ENCODE data around the gene CDC7.

GRCh38 chr1:91501971-91502671 lies 1.5 kb downstream of the CDC7 start:
- TF ChIP-seq FOXM1 (IDR thresholded peaks at IDR 0.05; ENCODE audit: borderline replicate concordance) (no peak), SP1 (IDR thresholded peaks at IDR 0.05) (no peak), PKNOX1 (IDR thresholded peaks at IDR 0.05) (no peak), SUZ12 (IDR thresholded peaks at IDR 0.05) (no peak)
